ENCODE measurements around the gene OR14C36. TPM values are rescaled to one million over a fixed set of nuclear protein-coding genes. Genes with fewer than 3 reads are reported as not detected.

The OR14C36 gene
- total RNA-seq, 4 donors from 2014 or later = not detected

GRCh38 chr1:248324468-248324867 is 24.1 kb upstream of the OR14C36 start, which contains the start of gene OR2M7:
TSS of gene OR2M7 (minus strand) at chr1:248324568. CDS start at chr1:248324568, 0 bp downstream.
- no peak for TF ChIP-seq EP300 (IDR thresholded peaks at IDR 0.05)
- H3K27me3 ChIP-seq = no peaks in the 10 kb centered on the region
- H3K27ac ChIP-seq (replicated peaks in 1 of 4) = no peak within 1 kb of the TSS
- no peak within 1 kb of the TSS for H3K4me3 ChIP-seq
- WGBS = 79% methylated on average over 1 of the region's 1 CpG
- H3K4me1 ChIP-seq = no peaks in the 10 kb centered on the region
- no peaks in the 10 kb centered on the region for H3K36me3 ChIP-seq
- intact Hi-C loops (cut with DNase I) = no loop called here
- no peaks in the 10 kb centered on the region for H3K9me3 ChIP-seq
- no peak for DNase-seq (ENCODE audit: extremely low spot score)

- Histone ChIP-seq H3K4me1 (no peaks in the 10 kb centered on the region), H3K9me3 (no peaks in the 10 kb centered on the region), H3K27me3 (no peaks in the 10 kb centered on the region), H3K27ac (replicated peaks in 1 of 4) (no peak overlapping the region), H3K36me3 (no peaks in the 10 kb centered on the region), H3K4me3 (no peak overlapping the region)
- no peak for TF ChIP-seq POLR2AphosphoS5 (IDR thresholded peaks at IDR 0.05)
- no peak for TF ChIP-seq EP300 (IDR thresholded peaks at IDR 0.05)
- TF ChIP-seq CTCF (IDR thresholded peaks at IDR 0.05) = no peak
- no peak for TF ChIP-seq POLR2A (IDR thresholded peaks at IDR 0.05; ENCODE audit: low read depth)
- no peak for DNase-seq (ENCODE audit: extremely low spot score)
- 61% methylated on average over 3 of the region's 3 CpGs for WGBS
- intact Hi-C loops (cut with DNase I) = no loop called here
These were observed 5.1 kb upstream of the OR14C36 start for GRCh38 chr1:248343451-248343850.

- intact Hi-C loops (cut with DNase I) = no loop called here
- no peaks in the 10 kb centered on the region for H3K36me3 ChIP-seq
- no peak for TF ChIP-seq CTCF (IDR thresholded peaks at IDR 0.05)
- TF ChIP-seq EP300 (IDR thresholded peaks at IDR 0.05) = no peak
- TF ChIP-seq POLR2A (IDR thresholded peaks at IDR 0.05; ENCODE audit: low read depth) = no peak
- no peak for TF ChIP-seq POLR2AphosphoS5 (IDR thresholded peaks at IDR 0.05)
These were observed 10.8 kb downstream of the OR14C36 start for GRCh38 chr1:248359415-248359814.

GRCh38 chr1:248361121-248361715 is 12.6 kb downstream of the OR14C36 start, which contains the start of gene OR2T4:
TSS of gene OR2T4 (plus strand) at chr1:248361665. CDS start at chr1:248361665, 0 bp downstream.
- 59% methylated on average over 3 of the region's 3 CpGs for WGBS
- intact Hi-C loops (cut with DNase I) = no loop called here
- Histone ChIP-seq H3K4me1 (no peaks in the 10 kb centered on the region), H3K9me3 (peaks cover 0 to 11% (median 3%) of the 10 kb centered on the region in 4 donors), H3K27me3 (no peaks in the 10 kb centered on the region), H3K27ac (replicated peaks in 1 of 4) (no peak within 1 kb of the TSS), H3K36me3 (no peaks in the 10 kb centered on the region), H3K4me3 (no peak within 1 kb of the TSS)
- TF ChIP-seq EP300 (IDR thresholded peaks at IDR 0.05) = no peak
- no peak for DNase-seq (ENCODE audit: extremely low spot score)

More at GRCh38 chr1:248359415-248359814, 10.8 kb downstream of the OR14C36 start:
- H3K27ac ChIP-seq (replicated peaks in 1 of 4) = no peak overlapping the region
- H3K4me1 ChIP-seq = no peaks in the 10 kb centered on the region
- no peak overlapping the region for H3K4me3 ChIP-seq
- no peaks in the 10 kb centered on the region for H3K27me3 ChIP-seq
- peaks cover 0 to 1% (median under 1%) of the 10 kb centered on the region in 4 donors for H3K9me3 ChIP-seq
- no peak for DNase-seq (ENCODE audit: extremely low spot score)
- WGBS = 84% methylated on average over 3 of the region's 3 CpGs

- H3K27ac ChIP-seq (replicated peaks in 1 of 4) = no peak overlapping the region
- H3K27me3 ChIP-seq = no peaks in the 10 kb centered on the region
- H3K4me1 ChIP-seq = no peaks in the 10 kb centered on the region
- DNase-seq (ENCODE audit: extremely low spot score) = no peak
- peaks cover 0 to 11% (median 3%) of the 10 kb centered on the region in 4 donors for H3K9me3 ChIP-seq
- intact Hi-C loops (cut with DNase I) = no loop called here
- no peak overlapping the region for H3K4me3 ChIP-seq
- TF ChIP-seq EP300 (IDR thresholded peaks at IDR 0.05) (no peak), POLR2A (IDR thresholded peaks at IDR 0.05; ENCODE audit: low read depth) (no peak)
- H3K36me3 ChIP-seq = no peaks in the 10 kb centered on the region
These were observed 18.0 kb downstream of the OR14C36 start for GRCh38 chr1:248366609-248367008.

GRCh38 chr1:248372394-248372793 is 23.8 kb downstream of the OR14C36 start:
- no peak for DNase-seq (ENCODE audit: extremely low spot score)

More at GRCh38 chr1:248372394-248372793, 23.8 kb downstream of the OR14C36 start:
- Histone ChIP-seq H3K27ac (replicated peaks in 1 of 4) (no peak overlapping the region), H3K36me3 (no peaks in the 10 kb centered on the region), H3K9me3 (no peaks in the 10 kb centered on the region), H3K4me1 (no peaks in the 10 kb centered on the region), H3K4me3 (no peak overlapping the region), H3K27me3 (no peaks in the 10 kb centered on the region)
- 56% methylated on average over 3 of the region's 5 CpGs for WGBS
- intact Hi-C loops (cut with DNase I) = no loop called here
- no peak for TF ChIP-seq EP300 (IDR thresholded peaks at IDR 0.05)
- no peak for TF ChIP-seq CTCF (IDR thresholded peaks at IDR 0.05)
- no peak for TF ChIP-seq POLR2A (IDR thresholded peaks at IDR 0.05; ENCODE audit: low read depth)
- TF ChIP-seq POLR2AphosphoS5 (IDR thresholded peaks at IDR 0.05) = no peak

Data from esophagus muscularis mucosa (tissue), 4 donors.